ENCODE data around the gene RNASE13.
"Not testable (repeated sequence)": the region's sequence is repeated elsewhere in the genome, so short reads cannot be mapped to it uniquely, and the experiment has no call there.

The RNASE13 gene

DNA sequence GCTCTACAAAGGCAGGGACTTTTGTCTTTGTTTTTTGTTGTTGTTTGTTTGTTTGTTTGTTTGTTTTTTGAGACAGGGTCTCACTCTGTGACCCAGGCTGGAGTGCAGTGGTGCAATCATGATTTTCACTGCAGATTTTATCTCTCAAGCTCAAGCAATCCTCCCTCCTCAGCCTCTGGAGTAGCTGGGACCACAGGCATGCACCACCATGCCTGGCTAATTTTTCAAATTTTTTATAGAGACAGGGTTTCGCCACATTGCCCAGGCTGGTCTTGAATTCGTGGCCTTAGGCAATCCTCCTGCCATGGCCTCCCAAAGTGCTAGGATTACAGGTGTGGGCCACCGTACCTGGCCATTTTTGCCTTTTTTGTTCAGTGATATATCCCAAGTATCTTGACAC, 6.3 kb upstream of the RNASE13 start:
- DNase-seq, result not testable (repeated sequence)

DNA sequence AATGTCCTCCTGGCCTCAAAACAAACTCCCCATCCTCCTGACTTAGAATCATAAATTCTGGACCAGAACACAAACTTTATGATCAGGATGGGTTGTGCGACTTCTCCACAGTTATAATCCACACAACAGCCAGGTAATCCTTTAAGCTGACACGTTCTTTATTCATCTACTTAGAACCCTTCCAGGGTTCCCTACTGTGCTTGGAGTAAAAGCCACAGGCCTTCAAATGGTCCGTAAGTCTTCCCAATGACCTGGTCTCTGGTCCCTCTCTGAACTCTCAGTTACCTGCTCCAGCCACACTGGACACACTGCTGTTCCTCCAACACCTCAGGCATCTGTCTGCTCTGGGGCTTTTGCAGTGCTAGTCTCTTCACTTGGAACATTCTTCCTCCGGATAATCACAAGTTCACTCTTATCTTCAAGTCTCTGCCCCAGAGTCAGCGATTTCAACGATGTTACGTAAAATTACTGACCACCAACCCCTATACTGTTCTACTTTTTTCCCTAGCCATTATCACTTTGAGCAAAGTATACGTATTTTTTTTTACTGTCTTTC, 5.8 kb upstream of the RNASE13 start:
- no peak for DNase-seq

DNA sequence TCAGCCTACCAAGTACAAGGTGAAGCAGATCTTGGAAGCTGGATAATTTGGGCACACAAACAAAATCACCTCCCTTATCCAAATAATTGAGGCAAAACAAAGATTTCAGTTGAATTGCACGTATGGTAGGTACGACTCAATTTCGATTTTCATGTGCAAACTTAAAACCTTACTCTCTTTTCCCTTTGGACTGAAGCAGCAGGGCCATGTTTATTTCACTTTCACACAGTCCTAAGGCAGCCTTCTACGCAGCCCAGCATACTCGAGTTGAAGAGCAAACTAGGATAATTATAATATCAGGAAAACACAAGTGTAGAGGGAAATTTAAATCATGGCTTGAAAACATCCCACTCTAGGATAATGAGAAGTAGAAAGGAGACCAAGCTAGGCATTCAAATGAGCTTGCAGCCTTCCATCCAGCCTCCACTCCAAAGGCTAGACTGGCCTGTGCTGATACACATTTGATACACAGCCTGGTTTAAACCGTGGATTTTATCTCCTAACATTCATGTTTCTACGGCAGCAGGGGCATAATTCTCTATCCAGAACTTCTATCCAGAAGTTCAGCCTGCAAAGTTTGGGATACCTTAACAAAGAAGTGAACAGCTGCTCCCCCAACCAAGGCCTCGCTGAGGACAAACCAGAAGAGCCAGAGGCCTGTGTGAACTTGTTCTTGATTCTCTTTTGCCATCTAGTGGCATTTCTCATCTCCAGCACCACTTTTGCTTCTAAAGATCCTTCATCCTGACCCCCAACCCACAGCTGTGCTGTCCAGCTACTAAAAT, 5.2 kb upstream of the RNASE13 start:
- no peak for DNase-seq

DNA sequence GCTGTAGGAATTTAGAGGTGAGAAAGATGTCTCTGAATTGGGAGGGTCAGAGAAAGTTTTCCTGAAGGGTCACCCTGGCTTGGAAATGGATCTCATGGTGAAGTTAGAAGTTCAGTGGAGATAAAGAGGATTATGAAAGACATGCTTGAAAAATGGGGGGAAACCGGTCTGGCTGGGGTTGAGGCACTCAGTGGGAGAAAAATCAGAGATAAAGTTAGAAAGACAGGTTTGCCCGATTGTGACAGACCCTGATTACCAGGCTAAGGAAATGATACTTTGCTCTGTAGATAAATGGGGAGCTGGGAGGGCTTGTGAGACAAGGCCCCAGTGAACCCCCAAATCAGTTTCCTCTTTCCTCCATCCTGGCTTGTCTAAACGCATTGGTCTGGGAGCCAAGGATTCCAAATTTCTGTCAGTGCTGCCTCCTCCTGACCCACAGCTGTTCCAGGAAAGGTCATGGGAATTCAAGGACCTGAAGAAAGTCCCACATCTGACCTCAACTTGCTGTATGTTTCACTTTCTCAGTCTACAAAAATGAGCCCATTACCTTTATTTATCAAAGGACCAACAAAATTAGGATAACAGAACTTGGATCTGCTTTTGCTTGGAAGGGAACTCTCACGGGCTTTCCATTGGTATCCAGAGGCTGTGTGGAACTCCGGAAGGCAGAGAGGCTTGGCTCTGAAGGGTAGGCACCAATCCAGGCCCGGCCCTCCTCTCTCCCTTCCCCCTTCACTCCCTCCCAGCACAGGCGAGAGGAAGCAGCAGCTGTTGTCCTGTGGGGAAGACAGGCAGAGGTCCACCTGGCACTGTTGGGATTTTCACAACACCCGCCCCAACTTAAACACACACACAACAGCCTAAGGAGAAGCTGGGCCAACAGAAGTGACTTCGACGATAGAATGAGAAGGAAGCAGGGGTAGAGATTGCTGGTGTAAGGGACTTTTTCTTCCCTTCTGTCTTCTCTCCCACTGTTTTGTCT, 4.1 kb upstream of the RNASE13 start:
- DNase-seq, result no peak

DNA sequence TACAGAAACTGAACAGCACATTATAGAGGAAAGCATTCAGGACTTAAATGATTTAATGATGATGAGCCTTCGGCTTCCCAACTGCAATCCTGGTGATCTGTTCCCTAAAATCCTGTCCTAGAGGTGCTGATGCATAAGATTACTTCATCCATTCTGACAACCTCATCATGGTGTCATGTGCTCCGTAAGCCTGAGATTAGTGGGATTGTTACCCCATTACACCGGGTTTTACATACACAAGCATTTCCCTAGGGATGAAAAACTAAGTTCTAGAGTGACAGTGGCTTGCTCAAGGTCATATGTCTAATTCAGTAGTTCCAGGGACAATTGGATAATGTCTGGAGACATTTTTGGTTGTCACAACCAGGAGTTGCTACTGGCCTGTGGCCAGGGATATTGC, 2.5 kb upstream of the RNASE13 start:
- no peak for DNase-seq

DNA sequence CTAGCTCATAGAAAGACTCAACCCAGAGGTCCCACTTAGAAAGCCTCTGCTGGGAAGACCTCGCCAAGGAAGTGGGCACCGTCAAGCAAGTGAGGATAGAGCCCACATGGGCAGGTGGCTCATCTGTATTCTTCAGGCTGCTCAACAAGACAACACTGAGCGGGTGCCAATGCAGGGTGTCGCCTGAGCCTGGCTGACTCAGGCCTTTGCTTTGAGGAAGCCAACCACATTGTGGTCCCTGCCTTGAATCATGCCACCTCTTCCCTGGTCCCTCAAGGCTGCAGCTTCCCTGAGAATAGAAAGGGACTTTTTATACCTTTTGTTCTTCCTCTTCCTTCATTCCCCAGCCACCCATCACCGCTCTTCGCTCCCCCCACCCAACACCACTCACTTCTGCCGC, 2.1 kb upstream of the RNASE13 start:
- DNase-seq, result no peak

DNA sequence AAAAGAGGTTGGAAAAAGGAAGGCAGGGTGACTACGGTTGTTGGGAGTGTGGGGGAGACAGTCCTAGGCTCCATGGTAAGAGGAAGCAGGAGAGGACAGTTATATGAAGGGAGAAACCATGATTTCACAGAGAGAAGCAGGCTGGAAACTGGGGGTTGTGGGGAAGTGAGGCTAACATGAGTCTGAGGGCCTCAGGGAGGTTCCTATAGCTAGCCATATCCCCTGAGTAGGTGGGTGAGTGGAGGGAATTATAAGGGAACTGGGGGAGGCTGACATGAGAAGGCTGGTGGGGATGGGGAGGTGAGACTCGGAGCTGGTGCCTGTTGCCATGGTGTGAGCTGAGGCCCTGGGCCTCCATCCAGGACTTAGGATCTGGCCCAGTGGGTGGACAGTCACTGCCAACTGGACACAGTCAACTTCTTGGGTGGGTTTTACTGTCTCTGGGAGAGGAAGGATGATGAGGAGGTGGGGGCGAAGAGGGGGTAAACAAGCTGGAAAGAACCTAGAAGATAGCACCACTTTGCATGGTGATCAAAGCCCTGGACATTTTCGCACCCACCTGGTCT, 1.4 kb downstream of the RNASE13 start:
- DNase-seq, result no peak

DNA sequence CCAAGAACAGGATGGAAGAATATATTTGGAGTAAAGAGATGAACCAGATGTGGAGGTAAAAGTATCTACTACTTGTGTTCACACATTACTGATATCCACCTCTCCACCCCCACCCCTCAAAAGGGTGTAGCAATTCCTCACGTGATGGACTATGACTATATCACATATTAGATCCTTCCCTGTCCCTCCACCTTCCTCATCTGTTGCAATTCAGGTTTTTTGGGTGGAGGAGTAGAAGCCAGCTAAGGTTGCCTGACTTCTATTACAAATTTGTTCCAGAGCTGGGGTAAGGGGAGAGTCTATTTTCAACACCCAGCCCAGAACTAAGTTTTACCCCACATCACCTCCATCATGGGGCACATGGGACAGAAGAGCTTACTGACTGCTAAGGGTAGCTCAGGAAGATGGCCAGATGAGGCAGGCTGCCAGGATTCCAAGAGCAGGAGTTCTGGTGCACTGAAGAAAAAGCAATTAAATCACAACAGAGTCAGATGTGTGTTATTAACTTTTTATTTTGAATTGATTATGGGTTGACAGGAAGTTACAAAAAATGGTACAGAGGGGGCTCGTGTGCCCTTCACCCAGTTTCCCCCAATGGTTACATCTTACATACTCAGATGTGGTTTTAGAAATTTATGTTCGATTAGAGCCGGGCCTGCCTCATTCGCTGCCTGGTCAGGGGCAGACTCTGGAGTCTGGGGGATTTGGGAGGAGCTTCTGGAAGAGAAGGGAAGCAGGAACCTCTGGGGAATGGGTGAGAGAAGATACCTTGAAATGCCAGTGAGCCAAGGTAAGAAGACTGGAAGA, 2.1 kb downstream of the RNASE13 start:
- no peak for DNase-seq

DNA sequence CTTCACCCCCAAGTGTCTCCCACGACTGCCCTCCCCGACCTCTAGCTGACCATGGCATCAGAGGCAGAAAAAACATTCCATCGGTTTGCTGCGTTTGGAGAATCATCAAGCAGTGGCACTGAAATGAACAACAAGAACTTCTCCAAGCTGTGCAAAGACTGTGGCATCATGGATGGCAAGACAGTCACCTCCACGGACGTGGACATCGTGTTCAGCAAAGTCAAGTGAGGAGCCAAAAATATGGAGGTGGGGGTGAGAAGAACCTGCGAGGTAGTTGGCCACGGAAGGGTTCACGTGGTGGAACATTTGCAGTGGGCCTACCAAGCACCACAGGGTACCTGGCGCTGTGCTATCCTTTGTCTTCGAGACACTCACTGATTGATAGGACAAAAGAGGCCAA, 4.1 kb downstream of the RNASE13 start:
- DNase-seq, result no peak

DNA sequence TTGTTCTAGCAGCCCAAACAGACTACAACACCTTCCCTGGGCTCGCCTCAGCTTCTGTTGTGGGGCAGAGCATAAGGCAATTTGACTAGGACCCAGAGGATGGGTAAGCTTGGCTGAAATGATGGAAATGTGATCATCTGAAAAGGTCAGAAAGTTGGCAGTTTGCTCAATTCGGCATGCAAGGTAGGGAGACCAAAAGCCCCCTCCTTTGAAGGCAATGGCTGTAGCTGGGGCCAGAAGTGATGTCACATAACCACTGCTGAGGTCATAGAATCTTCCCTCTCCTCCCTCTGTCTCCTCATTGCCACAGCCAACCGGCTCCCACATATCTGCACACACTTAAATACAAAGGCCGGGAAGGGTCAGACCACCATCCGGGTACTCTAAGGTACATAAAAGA, 4.7 kb downstream of the RNASE13 start, which contains the start of gene TPPP2:
TSS of gene TPPP2 (plus strand) at position 301 of the 400 bp plus-strand sequence. CDS start 365 bp downstream, outside the sequence.
- DNase-seq, result no peak

DNA sequence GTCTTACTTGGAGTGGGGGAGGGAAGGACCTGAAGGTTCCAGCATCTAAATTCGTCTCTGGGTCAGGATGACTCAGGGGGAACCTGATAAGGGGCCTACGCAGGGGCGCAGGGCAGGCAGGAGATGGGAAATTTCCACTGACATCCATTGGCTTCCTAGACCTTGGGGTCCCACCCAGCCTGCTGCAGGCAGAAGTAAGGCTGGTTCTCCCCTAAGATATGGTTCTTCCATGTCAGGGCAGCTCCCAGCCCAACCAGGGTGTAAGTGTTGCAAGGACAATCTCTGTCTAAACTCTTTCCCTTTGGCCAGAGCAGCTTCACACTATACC, 7.7 kb downstream of the RNASE13 start:
- no peak for DNase-seq

DNA sequence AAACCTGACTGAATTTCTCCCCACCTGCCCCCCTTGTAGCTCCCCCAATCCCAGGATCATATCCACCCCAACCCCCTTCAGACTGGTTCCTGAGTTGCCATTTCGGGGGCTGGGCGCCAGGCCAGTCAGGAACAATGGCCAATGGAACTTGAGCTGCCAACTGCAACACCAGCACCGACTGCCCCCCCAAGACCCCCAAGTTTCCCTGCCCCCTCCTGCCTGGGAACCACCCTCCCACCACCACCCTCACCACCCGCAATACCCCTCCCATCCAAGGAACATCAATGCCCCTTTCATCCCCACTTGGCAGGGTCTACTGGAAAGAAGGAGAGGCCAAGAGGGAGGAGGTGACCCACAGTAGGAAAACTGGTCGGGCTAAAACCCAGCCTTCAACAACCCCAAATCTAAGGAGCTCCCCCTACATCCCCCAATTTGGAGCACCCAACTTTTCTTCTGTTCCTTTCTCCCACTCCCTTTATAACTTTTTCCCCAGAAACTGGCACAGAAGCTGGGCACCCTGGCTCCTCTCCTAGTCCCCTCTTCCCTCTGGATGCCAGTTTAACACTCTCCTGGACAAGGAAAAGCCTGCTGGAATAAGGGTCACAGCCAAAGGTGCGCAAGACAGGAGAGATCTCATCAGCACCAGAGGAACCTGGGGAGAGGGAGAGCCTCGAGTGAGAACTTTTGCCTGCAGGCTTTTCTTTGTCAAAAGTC, 8.2 kb downstream of the RNASE13 start:
- DNase-seq, result no peak

DNA sequence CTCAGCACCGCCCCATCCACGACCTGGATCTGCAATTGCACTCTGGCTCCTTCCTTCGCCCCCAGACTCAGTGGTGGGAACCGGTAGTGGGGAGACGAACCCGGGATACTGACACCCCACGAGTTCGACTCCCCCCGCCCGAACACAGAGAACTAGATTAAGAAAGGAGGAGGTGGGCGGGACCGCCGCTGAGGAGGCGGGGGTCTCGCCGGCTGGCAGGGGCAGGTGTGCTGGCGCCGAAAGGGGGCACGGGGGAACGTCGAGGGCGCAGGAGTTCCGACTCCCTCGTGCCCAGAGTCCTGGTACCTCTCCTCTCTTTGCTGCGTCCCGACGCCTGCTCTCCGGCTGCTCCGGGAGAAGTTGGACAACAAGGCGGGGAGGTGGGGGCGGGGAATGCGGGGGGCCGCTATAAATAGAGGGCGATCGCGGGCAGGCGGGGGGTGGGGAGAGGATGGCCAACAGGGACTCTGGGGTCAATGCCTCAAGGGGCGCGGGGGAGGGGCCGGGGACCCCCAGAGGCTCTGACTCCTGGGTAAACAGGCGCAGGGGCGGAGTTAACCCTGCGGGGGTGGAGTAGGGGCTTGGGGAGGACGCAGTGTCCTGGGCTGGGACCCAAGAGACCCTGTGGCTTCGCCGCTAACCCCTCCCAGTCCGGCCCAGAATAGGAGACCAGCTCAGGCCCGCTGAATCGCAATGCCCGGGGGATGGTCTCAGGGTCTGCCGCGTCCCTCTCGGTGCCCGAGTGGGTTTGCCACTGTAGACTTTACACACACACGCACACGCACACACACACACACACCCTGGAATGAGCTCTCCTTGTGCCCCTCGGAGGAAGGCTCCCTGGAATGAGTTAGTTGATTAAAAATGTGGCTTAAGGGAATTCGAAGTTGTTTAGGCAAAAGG, 9.0 kb downstream of the RNASE13 start:
- no peak for DNase-seq

DNA sequence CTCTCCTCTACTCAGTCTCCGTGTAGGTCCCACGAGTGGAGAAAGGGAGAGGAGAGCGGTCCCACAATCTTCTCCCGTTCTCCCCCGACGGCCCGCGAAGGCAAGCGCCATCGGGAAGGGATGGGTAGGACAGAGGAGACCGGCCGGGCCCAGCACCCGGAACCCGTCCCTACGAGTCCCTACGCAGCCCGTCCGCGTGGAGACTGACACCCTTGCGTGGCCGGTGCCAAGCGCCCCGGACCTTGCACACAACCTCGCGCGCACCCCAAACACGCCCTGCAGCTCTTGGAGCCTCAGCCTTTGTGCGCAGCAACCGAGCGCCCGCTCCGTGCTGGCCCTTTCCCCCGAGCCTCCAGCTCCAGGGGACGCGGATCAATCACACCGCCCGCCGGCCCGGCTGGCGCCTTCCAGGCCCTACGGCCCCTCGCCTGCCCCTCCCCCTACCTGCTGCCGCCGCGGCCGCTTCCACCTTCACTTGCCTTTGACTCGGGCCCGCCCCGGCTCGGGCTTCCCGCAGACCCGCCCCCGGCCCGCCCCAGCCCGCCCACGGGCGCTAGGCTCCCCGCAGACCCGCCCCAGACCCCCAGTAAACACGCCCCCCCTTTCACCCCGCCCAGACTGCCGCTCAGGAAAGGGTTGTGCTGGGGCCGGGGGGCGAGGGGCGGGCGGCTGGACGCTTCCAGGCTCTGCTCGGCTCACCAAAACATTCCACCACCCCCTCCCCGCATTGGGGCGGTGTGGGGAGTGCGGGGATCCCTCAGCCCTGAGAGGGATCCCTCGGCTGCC, 9.8 kb downstream of the RNASE13 start, which contains the start of gene NDRG2:
TSS of gene NDRG2 (minus strand) at position 477 of the 786 bp plus-strand sequence. CDS start 1,746 bp downstream, outside the sequence.
- DNase-seq, result peak; percentile 34

DNA sequence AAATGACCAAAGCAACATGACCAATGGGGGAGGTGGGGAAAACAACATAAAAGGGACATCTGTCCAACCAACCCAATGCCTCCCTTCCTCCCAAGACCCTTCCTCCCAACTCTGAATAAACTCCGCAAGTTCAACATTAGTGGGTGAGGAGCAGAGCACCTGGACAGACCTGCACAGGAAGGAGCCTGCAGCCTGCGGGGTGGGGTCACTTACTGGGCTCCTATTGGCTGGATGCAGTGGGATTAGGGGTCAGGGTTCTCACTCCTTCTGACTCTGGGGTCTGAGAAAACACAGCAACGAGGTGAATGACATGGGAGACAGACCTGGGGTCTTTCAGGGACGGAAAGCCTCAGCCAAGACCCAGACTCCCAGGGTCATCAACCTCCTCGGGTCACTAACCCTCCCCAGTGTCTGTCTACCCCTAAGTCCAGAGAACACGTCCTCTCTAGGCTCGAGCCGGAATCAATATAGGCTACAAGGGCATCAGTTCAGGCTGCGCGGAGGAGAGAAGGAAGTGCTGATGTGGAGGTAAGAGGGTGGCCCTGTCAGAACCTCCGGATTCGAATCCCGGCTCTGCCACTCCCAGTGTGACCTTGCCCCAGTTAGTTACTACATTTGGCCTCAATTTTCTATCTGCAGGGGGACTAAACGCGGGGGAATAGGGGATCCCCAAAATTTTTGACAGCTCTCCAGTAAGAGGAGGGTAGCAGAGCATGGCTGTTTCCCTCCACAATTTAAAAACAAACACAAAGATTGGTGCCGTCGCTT, 10.6 kb downstream of the RNASE13 start:
- DNase-seq, result no peak

DNA sequence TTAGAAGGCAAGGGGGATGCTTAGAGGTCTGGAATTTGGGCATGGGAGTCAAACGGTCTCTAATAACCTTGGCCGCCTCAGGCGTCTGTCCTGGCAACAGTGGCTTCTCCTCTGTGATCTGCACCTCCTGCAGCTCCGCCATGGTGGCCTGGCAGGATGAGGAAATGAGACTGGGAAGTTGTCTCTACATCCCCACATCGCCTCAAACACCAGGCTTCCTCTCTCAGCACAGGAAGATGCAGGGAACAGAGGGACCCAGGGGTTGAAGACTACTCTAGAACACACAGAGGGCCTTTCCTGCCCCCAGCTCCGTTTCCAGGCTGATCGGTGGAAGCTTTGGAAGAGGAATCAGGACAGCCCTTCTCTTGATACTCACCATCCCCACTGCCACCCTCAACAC, 11.4 kb downstream of the RNASE13 start:
- no peak for DNase-seq

DNA sequence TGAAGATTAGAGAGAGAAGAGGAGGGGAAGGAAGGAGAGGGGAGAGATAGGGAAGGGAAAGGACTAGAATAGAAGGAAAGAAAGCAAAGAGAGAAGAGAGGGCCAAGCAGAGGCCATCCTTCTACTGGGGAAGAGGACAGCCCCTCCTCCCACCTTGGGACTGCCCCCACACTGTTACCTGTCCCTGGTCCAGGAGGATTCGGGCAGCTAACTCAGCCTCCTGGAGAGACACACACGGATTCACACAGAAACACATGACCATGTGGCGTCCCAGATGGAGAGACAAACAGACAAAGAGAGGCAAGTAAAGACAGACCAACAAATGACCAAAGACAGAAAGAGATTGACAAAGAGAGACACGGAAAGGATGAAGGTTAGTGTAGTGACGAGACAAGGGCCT, 11.9 kb downstream of the RNASE13 start:
- no peak for DNase-seq

DNA sequence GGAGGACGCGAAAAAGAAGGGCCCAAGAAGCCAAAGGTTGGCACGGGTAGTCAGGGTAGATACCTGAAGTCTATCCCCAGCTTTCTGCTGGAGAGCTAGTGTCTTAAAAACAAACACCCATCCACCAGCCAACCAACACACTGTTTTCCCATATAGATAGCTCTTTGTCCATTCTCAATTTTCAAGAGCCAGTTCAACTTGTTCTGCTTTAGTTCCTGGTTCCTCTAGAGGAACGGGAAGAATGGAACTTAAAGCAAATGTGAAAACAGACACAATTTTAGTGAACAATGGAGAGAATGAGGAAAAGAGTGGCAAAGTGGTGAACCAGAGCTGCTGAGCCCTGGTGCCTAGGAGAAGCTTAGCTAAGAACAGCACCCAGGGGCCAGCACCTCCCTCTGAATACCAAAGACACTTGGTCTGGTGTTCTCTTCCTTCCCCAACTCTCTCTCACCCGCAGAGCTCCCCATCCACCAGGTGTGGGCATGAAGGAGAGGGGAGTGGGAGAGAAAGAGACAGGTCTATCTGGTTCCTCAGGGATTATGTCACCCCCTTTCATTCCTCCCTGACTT, 13.5 kb downstream of the RNASE13 start:
- DNase-seq, result no peak

DNA sequence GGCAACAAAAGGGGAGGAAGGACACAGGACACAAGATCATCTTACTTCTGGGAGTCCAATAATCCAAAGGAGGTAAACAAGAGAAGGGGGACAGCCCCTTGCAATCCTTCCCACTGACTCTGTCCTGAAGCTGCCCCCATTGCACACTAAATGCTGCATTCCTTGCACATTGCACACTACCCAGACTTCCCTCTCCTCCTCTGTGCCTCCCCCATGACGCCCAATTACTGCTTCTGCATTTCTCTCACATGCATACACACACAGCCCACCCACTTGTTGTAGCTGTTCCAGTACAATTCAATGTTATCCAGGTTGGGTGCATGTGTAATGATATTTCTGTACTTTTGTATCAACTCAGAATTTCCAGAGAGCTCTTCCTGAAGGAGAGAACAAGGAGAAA, 15.2 kb downstream of the RNASE13 start:
- DNase-seq, result no peak

Measured in NCI-H226 (cell line).